ENCODE data around the gene LDAH.

LDAH gene

DNA sequence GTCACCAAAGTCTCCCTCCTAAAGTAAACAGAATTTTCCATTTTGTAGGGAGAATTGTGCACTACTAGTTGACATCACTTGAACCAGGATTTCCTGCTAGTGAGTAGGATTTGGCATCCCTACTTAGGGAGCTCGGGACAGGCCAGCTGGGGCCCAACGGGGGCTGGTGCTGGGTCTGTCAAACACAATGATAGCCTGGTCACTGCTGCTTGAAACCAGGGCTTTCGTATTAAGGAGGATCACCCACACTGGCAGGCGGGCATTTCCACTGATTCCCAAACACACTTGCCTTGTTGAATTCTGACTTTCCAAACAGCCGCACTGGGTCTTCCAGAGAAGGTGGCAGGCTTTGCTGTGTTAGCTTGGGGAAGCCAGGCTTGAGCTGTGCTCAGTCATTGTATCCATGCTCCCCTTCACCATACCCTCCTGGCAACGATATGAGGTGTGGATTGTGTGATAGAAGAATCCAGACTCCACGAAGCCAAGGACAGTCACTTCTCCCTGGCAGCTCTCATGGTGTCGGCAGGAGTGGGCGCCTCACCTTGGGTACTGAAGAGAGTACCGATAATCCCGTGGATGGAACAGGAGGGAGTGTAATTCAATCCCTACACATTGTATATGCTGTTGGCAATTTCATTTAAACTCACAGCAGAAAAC, 148.5 kb downstream of the LDAH start:
- intact Hi-C loops (cut with DNase I; ENCODE audit: low total_unique reads) = no loop called here
- H3K27me3 ChIP-seq = peaks cover 0 to 3% of the 10 kb centered on the region in 2 donors
- H3K9me3 ChIP-seq = no peaks in the 10 kb centered on the region
- H3K4me1 ChIP-seq = peaks cover 0 to 88% (median 28%) of the 10 kb centered on the region in 4 donors
- H3K4me3 ChIP-seq = no peak overlapping the region
- peak overlapping the region; percentile 82 to 84 for H3K27ac ChIP-seq
- no peak for TF ChIP-seq CTCF (IDR thresholded peaks at IDR 0.05)
- peaks cover 6 to 11% (median 10%) of the 10 kb centered on the region in 3 donors for H3K36me3 ChIP-seq
- no peak for DNase-seq

DNA sequence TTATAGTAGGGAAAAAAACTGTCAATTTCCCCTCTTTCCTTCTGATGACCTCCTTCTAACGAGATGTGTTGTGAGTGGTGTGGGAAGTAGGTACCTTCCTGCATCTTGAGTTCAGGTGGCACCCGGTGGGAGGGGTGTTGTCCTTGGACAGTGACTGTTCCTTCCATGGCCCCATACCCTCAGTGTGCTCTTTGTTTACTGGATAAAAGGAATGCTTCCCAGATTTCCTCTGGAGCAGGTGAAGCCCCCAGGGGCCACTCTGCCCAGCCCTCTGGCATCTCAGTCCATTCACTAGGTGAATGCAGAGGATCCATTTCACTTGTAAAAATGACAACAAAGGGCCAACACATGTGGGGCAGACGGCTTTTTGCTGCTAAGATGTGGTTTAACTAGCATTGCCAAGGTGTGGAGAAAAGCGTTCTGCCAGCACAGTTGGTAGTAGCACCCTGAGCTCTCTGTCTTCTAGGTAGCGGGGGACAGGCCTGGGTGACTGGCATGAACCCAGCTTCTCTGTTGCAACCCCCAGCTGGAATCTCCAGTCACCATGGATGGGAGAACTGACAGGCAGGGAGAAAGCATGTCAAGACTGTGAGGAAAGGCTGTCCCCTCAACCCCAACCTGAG, 149.1 kb downstream of the LDAH start:
- intact Hi-C loops (cut with DNase I; ENCODE audit: low total_unique reads) = no loop called here

GRCh38 chr2:20672201-20672951, 150.5 kb downstream of the LDAH start:
- peaks cover 0 to 3% of the 10 kb centered on the region in 2 donors for H3K27me3 ChIP-seq
- no peak for TF ChIP-seq CTCF (IDR thresholded peaks at IDR 0.05)
- peak overlapping the region; percentile 82 to 84 for H3K27ac ChIP-seq
- DNase-seq = no peak
- no peaks in the 10 kb centered on the region for H3K9me3 ChIP-seq
- peaks cover 6 to 10% (median 7%) of the 10 kb centered on the region in 3 donors for H3K36me3 ChIP-seq
- intact Hi-C loops (cut with DNase I; ENCODE audit: low total_unique reads) = no loop called here
- H3K4me3 ChIP-seq = no peak overlapping the region
- H3K4me1 ChIP-seq = peaks cover 0 to 96% (median 41%) of the 10 kb centered on the region in 4 donors

More for the DNA sequence above, 149.1 kb downstream of the LDAH start:
- Histone ChIP-seq H3K27me3 (peaks cover 0 to 3% of the 10 kb centered on the region in 2 donors), H3K9me3 (no peaks in the 10 kb centered on the region), H3K4me3 (no peak overlapping the region), H3K4me1 (peaks cover 0 to 94% (median 31%) of the 10 kb centered on the region in 4 donors), H3K36me3 (peaks cover 6 to 10% (median 7%) of the 10 kb centered on the region in 3 donors), H3K27ac (peak overlapping the region; percentile 82 to 84)
- no peak for DNase-seq
- TF ChIP-seq CTCF (IDR thresholded peaks at IDR 0.05) = no peak

- H3K27me3 ChIP-seq = peaks cover 0 to 3% of the 10 kb centered on the region in 2 donors
- H3K36me3 ChIP-seq = peaks cover 6 to 10% (median 7%) of the 10 kb centered on the region in 3 donors
- intact Hi-C loops (cut with DNase I; ENCODE audit: low total_unique reads) = no loop called here
- no peak for TF ChIP-seq CTCF (IDR thresholded peaks at IDR 0.05)
- no peak overlapping the region for H3K27ac ChIP-seq
- peaks cover 0 to 90% (median 37%) of the 10 kb centered on the region in 4 donors for H3K4me1 ChIP-seq
- no peak for DNase-seq
- H3K4me3 ChIP-seq = no peak overlapping the region
- H3K9me3 ChIP-seq = no peaks in the 10 kb centered on the region
Observed at GRCh38 chr2:20671736-20672080, 151.2 kb downstream of the LDAH start.

DNA sequence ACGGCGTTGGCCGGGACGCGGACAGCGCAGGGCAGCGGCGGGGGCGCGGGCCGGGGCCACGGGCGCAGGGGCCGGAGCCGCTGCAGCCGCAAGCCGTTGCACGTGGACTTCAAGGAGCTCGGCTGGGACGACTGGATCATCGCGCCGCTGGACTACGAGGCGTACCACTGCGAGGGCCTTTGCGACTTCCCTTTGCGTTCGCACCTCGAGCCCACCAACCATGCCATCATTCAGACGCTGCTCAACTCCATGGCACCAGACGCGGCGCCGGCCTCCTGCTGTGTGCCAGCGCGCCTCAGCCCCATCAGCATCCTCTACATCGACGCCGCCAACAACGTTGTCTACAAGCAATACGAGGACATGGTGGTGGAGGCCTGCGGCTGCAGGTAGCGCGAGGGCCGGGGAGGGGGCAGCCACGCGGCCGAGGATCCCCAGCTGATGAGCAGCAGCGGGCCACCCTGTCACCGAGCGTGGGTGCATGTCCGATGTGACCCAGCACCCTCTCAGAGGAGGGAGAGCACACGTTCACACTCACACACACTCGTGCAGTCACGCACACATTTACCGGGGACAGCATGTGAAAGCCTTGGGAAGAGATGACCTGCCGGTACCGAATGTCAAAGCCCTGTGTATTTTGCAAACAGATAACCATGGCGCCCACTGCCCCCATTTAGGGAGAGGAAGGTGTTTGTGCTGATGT, 151.7 kb downstream of the LDAH start:
- H3K27ac ChIP-seq = no peak overlapping the region
- H3K4me1 ChIP-seq = peaks cover 0 to 85% (median 36%) of the 10 kb centered on the region in 4 donors
- peaks cover 0 to 3% of the 10 kb centered on the region in 2 donors for H3K27me3 ChIP-seq

More for the DNA sequence above, 151.7 kb downstream of the LDAH start:
- intact Hi-C loops (cut with DNase I; ENCODE audit: low total_unique reads) = no loop called here
- TF ChIP-seq CTCF (IDR thresholded peaks at IDR 0.05) = no peak
- DNase-seq = no peak
- peak overlapping the region in 1 of 2 donors; percentile 2 for H3K4me3 ChIP-seq
- H3K9me3 ChIP-seq = no peaks in the 10 kb centered on the region
- H3K36me3 ChIP-seq = peaks cover 6 to 10% (median 7%) of the 10 kb centered on the region in 3 donors
